HG02973 (cell line): ENCODE measurements around the gene USP16.
"Not testable (repeated sequence)": the region's sequence is repeated elsewhere in the genome, so short reads cannot be mapped to it uniquely, and the experiment has no call there.

ENCODE experiments used
- ATAC-seq: cut with Tn5 transposase; IDR thresholded peaks from one replicate; pipeline ENCODE4 v1.9.1; 2021; ENCODE audit warnings: moderate library complexity; ENCODE audit not compliant: unreplicated experiment

The USP16 gene

DNA sequence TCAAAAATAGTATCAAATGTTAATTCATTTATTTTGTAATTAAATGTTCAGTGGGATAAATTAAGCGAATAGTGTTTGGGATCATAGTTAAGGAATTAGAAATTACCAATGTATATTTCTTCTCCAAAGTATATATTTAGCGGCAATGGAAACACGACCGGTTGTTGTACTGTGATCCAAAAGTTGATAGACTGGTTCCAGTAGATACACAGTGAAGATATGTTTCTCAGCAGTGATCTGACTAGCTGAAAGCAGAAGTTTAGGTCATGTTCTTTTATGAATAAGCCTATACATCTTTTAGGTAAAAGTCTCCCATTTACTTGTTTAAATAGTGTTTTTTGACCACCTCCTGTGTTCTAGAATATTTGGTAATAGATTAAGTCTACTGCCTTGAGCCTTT lies 8.8 kb downstream of the USP16 start:
- no peak for ATAC-seq

DNA sequence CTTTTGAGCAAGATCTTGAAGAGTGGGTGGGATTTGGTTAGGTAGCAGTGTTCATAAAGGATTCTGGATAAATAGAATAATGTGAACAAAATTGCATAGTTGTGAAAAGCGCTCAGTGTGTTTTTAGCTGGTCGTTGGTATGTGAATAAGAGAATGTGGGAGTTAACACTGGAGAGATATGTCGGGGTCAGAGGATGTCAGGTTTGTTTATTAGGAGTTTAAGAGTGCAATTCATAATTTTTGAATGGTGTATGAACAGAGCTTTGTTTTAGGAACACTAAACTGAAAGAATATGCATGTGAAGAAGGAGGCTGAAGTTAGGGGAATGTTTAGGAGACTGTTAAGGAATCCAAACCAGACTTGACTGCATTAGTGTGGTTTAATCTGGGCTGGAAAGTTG lies 9.4 kb downstream of the USP16 start:
- ATAC-seq, result no peak

DNA sequence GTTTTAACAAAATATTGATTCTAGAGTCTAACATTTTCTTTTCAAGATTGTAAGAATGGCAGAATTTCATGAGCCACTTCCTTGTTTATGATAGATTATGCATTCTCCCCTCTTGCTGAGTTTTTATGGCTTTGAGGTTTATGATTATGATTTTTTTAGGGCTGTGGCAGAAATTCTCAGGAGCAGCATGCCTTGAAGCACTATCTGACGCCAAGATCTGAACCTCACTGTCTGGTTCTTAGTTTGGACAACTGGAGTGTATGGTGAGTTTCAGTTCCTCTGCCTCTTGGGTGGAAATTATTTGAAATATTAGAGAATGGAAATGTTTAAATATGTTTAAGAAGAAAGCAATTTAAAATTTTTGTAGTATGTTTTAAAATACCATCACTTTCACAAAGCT lies 10.2 kb downstream of the USP16 start:
- ATAC-seq, result no peak

DNA sequence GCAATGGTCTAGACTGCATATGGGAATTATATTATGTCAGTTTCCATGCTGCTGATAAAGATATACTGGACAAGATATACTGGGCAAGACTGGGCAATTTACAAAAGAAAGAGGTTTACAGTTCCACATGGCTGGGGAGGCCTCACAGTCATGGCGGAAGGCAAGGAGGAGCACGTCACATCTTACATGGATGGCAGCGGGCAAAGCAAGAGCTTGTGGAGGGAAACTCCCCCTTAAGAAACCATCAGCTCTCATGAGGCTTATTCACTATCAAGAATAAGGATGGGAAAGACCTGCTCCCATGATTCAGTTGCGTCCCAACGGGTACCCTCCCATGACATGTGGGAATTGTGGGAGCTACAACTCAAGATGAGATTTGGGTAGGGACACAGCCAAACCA lies 27.8 kb downstream of the USP16 start:
- ATAC-seq, result no peak

DNA sequence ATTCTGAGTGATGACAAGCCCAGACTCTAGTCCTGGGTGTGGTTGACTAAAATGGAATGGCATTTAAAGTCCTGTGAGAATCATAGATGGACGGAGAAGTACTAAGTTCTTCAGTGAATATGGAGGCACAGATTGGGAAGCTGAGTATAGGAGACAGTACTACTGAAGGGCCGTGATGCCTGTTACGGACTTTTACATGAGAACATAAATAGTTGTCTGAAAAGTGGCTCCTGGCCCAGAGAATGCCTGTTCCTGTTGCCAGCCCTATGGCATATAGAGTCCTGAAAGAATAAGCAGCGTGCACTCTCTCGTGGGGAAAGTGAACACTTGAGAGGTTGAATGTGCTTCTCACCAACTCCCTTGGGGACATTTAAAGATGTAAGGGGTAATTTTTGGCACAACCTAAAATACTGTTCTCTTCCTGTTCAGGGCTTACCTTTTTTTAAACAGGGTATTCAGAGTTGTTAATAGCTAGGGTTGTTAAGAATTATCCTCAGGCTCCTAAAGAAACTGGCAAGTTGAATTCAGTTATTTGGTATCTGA lies 28.6 kb downstream of the USP16 start:
- no peak for ATAC-seq

DNA sequence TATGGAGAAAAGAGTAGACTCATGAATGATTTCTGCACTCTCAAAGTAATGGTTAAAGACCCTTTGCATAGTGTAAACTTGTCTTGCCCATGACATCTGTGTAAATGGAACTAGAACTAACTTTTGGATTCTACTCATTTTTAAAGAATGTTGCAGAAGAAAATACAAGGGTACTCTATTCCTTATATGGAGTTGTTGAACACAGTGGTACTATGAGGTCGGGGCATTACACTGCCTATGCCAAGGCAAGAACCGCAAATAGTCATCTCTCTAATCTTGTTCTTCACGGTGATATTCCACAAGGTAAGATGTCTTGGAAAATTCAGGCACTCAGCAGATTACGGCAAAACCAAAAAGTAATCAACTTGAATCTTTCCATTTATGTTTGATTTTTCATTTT lies 29.2 kb downstream of the USP16 start:
- no peak for ATAC-seq

DNA sequence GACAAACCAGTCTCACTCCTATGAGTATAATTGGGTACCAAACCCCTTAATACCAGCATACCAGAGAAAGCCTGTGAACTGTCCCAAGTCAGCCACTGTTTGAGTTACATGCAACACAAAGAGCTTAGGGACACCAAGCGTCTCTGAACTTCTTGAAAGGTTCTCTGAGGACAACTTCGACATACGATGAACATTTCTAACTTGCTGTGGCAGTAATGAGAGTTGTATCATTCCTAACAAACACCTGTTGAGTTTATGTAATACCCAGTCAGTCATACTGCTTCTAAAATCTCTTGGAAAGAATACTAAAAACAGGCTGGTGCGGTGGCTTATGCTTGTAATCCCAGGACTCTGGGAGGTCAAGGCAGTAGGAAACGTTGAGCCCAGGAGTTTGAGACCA lies 30.6 kb downstream of the USP16 start:
- no peak for ATAC-seq

DNA sequence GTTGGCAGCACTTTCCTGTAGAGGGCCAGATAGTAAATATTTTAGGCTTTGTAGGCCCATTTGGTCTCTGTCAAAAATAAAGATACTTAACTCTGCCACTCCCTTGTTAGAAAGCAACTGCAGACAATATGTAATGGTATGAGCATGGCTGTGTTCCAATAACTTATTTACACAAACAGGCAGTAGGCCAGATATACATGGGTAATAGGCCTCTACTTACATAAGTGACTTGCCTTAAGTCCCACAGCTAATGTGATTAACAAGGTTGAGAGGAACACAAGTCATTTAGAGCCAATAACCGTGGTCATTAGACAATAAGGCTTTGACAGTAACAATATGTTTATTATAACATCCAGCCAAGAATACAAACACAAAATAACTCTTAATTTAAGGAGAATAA lies 31.5 kb downstream of the USP16 start:
- ATAC-seq, result no peak

DNA sequence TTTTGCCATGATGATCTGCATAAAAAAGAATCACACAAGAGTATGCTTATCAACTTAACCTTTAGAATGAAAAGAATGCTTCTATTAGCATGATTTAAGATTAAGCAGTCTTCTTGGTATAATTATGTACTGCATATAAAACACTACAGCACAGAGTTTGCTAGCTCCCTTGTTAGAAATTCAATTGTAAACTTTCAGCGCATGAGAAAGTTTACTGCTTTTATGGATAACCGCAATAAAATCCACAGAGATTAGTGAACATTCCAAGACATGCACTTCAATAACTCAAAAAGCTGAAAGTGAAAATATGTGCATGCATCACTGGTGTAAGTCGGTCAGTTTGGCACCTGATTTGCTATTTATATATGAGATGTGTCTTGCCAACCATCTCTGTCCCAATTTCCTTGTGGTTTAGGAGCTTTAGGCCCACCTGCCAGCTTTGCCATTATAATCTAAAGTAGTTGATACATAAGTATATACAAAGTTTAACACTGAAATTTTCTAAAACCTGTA lies 32.1 kb downstream of the USP16 start:
- no peak for ATAC-seq

DNA sequence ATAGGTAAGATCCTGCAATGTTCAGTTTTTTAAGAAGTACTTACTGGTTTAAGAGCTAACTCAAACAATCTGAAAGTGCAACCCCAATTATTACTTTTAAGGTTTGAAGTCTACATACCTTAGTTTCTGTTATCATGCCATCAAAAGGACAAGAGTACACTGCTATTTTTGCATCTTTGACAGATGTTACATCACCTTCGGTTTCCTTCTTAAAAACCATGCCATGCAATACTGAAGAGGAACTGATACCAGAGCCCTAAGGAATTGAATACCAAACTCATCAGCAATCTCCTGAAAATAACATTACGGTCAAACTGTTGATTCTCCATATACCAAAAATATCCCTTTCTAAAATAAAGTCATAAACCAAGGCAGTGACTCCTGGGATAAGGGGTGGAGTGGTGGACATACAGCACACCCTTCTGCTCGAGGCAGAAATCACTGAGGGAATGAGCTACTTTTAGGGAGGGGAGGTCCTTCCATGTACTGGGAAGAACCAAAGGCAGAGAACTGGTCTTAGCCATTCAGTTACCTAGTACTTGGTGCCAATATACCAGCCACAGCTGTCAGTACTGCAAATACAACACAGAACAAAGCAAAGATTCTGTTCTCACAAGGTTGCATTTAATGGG lies 40.5 kb downstream of the USP16 start:
- ATAC-seq, result peak; percentile 94

DNA sequence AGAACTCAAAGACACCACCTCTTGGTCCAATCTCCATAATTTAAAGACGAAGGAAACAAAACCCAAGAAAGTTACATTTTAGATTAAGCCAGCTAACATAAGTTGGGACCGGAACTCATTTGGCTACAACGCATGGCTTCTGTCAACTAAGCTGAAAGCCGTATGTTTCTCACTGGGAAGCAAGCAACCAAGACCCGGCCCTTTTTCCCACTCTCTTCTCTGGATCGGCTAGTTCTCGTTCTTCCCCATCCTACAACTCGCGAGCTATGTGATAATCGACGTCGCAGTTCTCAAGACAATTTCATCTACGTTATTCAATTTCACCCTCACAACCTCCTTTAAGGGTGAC lies 48.4 kb downstream of the USP16 start:
- peak; percentile 0 for ATAC-seq

DNA sequence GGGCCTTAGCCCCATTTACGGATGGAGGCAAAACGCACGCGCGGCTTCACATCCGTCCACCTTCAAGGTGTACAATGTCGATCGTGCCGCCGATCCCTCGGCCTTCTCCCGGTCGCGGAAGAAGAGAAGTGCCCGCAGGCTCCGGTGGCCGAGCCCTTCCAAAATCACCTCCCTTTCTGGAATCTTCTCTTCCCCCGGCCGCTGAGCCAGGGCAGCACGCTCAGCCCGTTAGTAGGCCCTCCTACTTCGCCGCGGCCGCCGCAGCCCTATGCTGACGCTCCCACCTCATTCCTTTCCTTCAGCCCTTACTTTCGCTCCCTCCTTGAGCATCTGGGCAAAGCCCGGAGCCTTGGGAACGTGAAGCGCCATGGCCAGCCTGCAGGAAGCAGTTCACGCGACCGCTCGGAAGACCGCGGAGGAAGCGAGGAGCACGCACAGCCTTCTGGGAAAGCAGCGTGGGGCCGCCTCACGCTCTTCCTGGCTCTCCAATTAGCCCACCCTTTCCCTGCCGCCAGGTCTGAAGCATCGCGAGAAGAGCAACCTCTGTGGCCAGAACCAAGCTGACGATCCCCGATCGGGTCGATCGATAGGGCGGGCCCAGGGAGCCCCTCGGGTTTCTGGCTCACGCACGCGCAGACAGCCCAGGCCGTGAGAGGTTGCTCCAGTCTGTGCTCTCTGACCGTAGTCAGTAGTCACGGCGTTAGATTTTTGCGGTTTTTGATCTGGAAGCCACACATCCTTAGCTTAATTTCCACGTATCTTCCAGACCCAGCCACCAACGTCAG lies 48.9 kb downstream of the USP16 start, which contains the start of gene CCT8:
TSS of gene CCT8 (minus strand) at position 427 of the 785 bp plus-strand sequence. CDS start at position 369, 58 bp downstream.
- ATAC-seq, result peak; percentile 86

DNA sequence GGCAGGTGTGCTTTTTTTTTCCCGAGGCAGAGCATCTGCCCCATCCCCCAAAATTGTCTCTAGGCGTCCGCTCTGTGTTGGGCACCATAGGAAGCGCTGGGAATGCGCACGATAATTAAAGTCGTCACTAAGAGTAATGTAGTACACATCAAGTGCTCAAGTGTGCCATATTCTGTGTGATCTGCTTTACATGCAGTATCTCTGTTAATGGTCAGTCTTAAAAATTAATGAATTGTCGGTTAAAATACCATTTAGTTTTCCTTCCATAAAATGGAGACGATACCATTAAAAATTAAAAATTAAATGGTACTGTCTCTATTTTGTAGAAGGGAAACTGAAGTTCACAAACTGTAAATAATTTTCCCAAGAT lies 49.5 kb downstream of the USP16 start:
- ATAC-seq, result peak; percentile 3

DNA sequence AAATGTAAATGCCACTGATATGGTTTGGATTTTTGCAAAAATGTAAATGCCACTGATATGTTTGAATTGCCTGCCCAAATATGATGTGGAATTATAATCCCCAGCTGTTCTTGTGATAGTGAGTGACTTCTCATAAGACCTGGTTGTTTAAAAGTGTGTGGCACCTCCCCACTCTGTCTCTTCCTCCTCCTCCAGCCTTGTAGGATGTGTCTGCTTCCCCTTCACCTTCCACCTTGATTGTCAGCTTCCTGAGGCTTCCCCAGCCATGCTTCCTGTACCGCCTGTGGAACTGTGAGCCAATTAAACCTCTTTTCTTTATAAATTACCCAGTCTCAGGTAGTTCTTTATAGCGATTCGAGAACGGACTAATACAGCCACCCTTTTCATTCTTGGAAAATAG lies 50.3 kb downstream of the USP16 start:
- ATAC-seq, result no peak

DNA sequence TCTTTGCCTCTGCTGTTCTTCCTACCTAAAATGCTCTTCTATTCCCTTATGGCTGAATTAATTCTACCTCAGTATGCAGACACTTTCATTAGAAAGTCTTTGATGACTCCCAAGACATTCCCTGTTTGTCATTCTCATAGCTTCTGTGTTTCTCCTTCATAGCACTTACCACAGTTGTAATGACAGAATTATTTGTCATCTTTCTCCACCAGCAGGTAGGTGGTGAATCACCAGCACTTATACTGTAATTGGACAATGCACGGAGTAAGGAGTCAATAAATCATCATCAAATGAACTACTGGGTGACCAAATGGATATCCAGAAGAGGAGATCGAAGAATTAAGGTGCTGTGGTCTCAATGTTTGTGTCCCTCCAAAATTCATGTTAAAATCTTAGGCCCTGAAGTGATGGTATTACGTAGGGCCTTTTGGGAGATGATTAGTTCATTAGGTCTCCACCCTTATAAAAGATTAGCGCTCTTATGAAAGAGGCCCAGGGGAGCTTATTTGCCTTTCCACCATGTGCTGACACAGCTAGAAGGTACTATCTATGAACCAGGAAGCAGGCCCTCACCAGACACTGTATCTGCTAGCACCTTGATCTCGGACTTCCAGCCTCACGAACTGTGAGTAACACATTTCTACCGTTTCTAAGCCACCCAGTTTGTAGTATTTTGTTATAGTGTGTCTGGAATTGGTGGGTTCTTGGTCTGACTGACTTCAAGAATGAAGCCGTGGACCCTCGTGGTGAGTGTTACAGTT lies 51.4 kb downstream of the USP16 start:
- no peak for ATAC-seq

DNA sequence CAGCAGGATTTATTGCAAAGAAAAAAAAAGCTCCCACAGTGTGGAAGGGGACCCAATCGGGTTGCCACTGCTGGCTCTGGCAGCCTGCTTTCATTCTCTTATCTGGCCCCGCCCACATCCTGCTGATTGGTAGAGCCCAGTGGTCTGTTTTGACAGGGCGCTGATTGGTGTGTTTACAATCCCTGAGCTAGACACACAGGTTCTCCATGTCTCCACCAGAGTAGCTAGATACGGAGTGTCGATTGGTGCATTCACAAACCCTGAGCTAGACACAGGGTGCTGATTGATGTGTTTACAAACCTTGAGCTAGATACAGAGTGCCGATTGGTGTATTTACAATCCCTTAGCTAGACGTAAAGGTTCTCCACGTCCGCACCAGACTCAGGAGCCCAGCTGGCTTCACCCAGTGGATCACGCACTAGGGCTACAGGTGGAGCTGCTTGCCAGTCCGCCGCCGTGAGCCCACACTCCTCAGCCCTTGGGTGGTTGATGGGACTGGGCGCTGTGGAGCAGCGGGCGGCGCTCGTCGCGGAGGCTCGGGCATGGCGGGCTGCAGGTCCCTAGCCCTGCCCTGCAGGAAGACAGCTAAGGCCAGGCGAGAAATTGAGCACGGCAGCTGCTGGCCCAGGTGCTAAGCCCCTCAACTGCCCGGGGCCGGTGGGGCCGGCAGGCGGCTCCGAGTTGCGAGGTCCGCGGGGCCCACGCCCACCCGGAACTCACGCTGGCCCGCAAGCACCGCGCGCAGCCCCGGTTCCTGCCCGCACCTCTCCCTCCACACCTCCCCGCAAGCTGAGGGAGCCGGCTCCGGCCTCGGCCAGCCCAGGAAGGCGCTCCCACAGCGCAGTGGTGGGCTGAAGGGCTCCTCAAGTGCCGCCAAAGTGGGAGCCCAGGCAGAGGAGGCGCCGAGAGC lies 52.5 kb downstream of the USP16 start:
- not testable (repeated sequence) for ATAC-seq

DNA sequence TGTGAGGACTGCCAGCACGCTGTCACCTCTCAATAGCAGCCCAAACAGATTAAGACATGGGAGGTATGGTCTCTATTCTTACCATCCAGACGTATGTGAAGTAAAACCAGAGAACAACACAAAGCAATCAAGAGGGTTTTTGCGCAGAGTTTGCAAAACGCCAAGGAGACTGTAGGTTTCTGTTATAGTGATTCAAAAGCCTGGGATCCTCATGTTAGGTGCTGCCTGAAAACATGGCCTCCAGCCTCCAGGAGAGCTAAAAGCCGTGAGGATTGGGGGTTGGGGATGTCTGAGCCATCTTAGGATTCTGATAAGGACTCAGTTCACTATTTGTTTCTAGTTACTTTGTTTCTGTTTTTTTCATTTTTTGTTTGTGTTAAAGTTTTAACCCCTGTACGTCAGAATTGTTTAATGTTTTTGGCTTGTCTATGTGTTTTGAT lies 53.2 kb downstream of the USP16 start:
- ATAC-seq, result no peak

DNA sequence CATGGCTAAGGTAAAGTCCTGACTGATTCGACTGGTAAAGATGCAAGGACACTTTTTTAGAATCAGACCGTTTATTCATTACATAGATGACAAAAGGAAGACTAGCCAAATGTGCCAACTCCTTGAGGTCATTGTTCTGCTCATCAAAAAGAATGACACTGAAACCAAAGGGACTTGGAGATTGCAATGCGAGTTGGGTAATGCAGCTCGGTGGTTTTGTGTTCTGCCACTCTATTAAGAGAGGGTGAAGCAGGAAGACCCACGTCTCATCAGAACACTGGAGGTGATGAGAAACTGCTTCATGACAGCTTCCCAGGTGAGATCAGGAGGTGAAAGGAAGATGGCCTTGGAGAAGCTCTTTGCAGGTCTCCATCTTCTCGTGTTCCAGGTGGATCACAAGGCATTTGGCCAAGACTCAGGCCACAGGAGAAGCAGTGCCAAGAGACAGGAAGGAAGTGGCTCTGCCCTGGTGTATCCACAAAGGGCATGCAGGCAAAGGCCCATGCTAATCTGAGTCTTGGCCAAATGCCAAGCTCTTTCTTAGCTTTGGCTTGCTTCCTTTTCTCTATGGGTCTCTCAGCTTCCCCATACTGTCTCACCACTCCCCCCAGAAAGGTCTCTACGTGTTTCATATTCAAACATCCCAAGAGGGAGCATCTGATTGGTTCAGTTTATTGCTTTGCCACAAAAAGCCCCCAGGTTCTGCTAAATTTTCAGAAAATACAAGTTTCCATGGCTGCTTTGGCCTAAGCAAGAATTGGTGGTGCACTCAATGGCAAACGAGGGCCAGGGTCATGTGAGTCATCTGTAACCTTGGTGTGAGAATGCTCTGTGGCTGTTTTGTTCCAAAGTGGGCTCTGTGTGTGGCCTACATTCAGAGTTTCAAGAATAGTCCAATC lies 54.6 kb downstream of the USP16 start:
- peak; percentile 49 for ATAC-seq

DNA sequence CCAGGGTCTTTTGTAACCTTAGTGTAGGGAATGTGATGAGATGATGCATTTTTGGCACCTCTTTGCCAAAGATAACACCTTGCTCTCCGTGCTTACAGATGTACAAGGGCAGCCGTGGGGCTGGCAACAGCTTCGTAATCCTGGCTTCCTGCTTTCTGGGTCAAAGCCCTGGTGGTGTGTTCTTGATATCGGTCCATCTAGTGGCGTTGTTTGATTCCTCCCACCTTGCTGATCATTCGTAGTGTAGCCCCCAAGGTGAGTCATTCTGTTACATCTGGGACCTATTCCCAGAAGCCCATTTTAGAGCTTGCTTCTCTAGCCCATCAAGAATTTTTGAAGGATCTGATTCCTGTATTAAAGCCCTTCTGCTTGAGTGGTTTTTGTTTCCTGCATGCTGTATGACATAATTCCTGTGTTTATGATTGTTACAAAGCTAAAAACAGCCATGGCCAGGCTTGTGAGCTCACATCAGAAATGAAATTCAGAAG lies 56.0 kb downstream of the USP16 start:
- no peak for ATAC-seq
